KOPT-K1 (cell line): ENCODE measurements around the gene OR2G2.

Experiments used
- H3K27ac ChIP-seq: fragments of 200-600 bp; sonication (generic); 2 replicates; pipeline ENCODE4 v1.5.1; 2016; ENCODE audit warnings: antibody characterized with exemption, mild to moderate bottlenecking, low read depth, low read length; ENCODE audit not compliant: poor library complexity, severe bottlenecking
- H3K36me3 ChIP-seq: fragments of 200-600 bp; sonication (generic); 2 replicates; pipeline ENCODE4 v1.5.1; 2017; ENCODE audit warnings: antibody characterized with exemption, mild to moderate bottlenecking, low read length, moderate library complexity; ENCODE audit not compliant: insufficient read depth
- H3K9me3 ChIP-seq: fragments of 200-600 bp; sonication (generic); 2 replicates; pipeline ENCODE4 v1.5.1; 2017; ENCODE audit warnings: antibody characterized with exemption, low read length, mild to moderate bottlenecking; ENCODE audit not compliant: insufficient read depth, poor library complexity, severe bottlenecking

Gene OR2G2, protein sequence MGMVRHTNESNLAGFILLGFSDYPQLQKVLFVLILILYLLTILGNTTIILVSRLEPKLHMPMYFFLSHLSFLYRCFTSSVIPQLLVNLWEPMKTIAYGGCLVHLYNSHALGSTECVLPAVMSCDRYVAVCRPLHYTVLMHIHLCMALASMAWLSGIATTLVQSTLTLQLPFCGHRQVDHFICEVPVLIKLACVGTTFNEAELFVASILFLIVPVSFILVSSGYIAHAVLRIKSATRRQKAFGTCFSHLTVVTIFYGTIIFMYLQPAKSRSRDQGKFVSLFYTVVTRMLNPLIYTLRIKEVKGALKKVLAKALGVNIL

DNA sequence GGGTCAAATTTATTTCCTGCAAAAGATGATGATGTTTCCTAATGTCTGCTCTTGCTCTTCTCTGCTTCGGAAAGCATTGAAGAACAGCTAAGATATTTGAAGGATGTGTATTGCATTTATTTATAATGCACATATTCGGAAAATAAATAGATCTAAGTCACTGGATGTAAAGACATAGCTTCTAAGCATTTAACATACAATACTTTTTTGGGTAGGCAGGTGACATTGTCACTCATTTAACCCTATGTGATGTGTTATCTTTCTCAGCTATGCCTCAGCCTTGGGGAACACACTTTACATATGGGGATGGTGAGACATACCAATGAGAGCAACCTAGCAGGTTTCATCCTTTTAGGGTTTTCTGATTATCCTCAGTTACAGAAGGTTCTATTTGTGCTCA, at the start of gene OR2G2:
Gene OR2G2, plus strand, starts transcription at position 301 of the 400 bp plus-strand sequence. Its CDS starts 0 bp downstream, at position 301.
- H3K36me3 ChIP-seq = no peaks in the 10 kb centered on the region
- H3K27ac ChIP-seq = no peak within 1 kb of the TSS
- H3K9me3 ChIP-seq = no peaks in the 10 kb centered on the region

DNA sequence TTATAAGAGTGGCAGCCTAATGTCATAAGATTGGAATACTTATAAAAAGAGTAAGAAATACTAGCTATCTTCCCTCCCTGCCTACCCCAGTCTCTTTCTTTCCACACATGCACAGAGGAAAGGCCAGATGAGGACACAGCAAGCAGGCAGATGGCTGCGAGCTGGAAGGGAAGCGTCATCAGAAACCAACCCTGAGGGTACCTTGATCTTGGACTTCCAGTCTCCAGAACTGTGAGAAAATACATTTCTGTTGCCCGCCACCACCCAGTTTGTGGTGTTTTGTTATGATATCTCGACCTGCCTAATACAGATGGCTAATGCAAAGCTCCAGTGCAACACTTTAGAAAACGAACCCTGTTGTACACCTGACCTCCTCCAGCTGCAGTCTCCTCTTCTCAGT, 49.6 kb upstream of the OR2G2 start:
- H3K36me3 ChIP-seq = no peaks in the 10 kb centered on the region
- no peaks in the 10 kb centered on the region for H3K9me3 ChIP-seq
- no peak overlapping the region for H3K27ac ChIP-seq

DNA sequence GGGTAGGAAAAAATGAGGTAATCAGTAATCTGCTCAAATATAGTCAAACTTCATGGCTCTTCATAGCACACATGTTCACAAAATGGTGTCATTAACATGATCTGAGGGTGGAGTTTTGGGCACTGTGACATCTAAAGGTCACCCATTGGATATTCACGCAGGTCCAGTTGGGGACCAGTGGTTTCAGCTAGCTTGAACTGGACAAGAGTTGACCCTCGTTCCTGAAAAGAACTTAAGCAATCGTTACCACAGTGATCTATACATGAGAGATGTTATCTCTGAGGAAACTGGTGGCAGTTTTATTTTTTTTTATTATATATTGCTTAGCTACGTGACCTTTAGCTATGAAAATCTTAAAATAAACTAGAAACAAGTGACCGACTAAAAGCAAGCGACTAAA, 48.9 kb upstream of the OR2G2 start:
- Histone ChIP-seq H3K9me3 (no peaks in the 10 kb centered on the region), H3K36me3 (no peaks in the 10 kb centered on the region), H3K27ac (no peak overlapping the region)

DNA sequence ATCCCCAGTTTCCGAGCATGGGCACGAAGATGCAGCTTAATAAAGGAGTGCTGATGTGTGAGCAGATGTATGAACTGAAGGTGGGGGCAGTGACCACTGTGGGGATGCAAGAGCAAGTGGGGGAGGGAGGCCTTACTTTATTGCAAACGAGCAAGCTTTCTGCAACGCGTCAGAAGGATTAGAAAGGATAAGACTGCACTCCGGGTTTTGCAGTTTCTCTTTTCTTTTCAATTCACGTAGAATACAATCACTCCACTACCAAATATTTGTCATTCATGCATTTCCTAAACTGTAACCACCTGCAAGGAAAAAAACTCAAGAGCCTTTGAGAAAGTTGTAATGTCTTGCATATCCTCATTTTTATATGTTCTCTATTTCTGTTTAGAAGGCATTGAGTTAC, 47.6 kb upstream of the OR2G2 start:
- H3K36me3 ChIP-seq = no peaks in the 10 kb centered on the region
- H3K27ac ChIP-seq = no peak overlapping the region
- no peaks in the 10 kb centered on the region for H3K9me3 ChIP-seq

DNA sequence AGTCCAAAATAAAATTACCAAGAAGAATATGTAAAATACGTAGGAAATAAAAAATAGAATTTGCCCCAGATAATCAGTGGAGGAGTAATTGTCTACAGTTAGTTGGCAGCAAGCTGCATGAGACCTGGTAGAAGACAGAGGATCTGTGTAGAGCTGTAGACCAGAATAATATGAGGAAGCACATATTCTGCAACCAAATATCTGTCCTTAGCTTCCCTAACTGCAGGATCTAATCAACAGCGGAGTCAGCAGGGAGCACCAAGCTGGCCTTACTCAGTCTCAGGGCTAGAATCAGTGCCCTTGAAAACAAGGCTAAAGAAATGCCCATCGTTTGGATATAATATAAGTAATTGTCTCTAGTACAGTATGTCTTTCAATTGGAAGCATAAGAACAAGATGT, 45.3 kb upstream of the OR2G2 start:
- no peaks in the 10 kb centered on the region for H3K36me3 ChIP-seq
- H3K9me3 ChIP-seq = no peaks in the 10 kb centered on the region
- no peak overlapping the region for H3K27ac ChIP-seq

DNA sequence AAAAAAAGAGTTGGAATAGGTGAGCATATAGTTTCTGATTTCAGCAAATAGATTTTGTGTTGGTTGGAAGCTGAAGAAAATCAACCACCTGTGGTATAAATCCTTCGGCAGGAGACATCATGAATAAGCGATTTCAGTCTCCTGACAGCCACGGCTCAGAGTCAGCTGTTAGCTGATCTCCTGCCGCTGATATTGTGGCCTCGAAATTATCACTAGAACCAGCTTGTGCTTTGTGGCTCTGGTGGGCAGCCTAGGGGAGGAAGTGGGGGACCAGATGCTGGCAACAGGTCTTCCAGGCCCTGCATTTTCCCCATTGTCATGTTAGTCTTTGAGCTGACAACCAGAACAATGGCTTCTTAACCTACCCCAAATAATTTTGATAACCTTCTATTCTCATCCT, 40.1 kb upstream of the OR2G2 start:
- Histone ChIP-seq H3K36me3 (no peaks in the 10 kb centered on the region), H3K27ac (no peak overlapping the region), H3K9me3 (no peaks in the 10 kb centered on the region)

DNA sequence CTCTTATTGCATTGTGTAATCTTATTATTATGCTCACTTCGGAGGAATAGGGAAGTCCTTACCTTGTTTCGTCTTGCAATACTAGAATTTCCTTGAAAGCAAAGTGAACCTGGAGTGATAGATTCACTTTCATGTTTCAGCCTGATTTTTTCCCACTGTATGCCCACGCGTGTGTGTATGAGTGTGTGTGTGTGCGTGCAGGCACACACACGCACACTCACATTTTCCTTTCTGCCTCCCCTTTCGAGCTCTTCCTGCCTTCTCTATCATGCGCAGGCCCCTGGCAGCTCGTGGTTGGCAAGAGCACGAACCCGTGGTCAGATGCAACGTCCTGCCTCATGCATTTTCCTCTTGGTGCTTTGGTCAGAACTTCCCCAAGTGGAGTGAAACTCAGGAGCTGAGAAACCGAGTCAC, 39.4 kb upstream of the OR2G2 start, which contains the start of gene GCSAML:
Gene GCSAML, plus strand, starts transcription at position 366 of the 414 bp plus-strand sequence. CDS start 58 bp downstream, outside the sequence.
- H3K27ac ChIP-seq = no peak within 1 kb of the TSS
- H3K36me3 ChIP-seq = no peaks in the 10 kb centered on the region
- no peaks in the 10 kb centered on the region for H3K9me3 ChIP-seq

DNA sequence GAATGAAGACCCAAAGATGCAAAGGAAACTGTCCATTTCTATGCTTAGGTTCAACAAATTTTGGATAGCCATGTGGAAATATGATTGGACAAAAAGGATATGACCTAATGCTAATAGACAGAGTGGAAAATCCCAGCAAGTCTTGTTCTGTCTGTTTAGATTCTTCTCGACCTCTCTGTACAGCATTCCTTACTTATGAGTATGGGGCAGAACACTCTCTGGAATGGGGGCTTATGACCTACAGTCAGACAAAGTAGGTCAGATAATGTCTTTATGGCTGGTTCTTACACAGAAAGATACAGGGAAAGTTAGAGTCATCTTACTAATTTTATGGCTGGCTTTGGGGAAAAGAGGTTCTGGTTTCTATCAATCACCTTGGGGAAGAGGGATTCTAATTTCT, 36.4 kb upstream of the OR2G2 start:
- no peaks in the 10 kb centered on the region for H3K36me3 ChIP-seq
- H3K27ac ChIP-seq = no peak overlapping the region
- H3K9me3 ChIP-seq = no peaks in the 10 kb centered on the region

DNA sequence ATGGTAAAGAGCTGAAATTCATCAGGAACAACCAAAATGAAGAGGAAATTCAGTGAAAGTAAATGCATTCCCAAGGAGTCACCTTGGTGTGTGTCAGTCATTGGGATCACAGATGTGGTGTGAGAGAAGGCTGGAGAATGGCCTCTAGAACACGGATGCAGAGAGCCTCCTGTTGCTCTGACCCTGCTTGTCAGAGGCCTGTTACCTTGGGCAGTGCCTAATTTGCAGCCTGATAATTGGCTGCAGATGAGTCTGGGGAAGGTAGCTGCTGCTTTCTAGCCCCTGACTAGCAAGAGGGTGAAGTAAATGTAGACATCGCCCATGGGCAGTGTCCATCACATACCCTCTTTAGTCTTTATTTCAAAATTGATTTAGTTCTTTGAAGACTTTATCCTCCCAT, 35.9 kb upstream of the OR2G2 start:
- no peaks in the 10 kb centered on the region for H3K36me3 ChIP-seq
- H3K27ac ChIP-seq = no peak overlapping the region
- H3K9me3 ChIP-seq = no peaks in the 10 kb centered on the region

DNA sequence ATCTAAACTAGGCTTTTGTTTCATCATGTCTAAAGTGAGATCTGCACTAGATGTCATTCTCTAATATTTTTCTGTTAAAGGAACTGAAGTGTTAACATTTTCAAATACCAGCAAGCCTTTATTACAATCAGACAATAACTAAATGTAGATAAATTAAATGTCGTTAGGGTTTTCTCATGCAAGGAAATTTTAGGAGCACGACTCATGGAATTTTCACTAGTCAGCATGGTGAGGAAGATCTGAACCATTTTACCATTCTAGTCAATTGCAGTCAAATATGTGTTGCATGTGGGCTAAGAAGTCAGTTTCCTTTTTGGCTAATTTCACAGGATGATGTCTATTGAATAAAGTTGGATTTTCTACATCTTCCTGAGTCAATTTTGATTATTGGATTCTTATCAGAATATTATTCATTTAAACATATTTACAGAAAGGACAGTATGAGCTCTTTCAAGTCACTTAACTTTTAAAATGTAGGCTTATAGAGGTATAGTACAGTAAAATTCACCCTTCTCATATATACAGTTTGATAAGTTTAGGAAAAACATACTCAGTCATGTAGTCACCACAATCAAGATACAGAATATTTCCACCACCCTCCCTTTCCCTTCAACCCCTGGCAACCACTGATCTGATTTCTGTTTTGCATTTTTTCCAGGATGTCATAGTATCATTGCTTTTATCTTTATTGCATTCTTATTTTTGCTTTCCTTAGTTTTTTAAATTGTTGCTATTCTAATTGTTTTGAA, 30.1 kb upstream of the OR2G2 start:
- Histone ChIP-seq H3K27ac (no peak overlapping the region), H3K9me3 (no peaks in the 10 kb centered on the region), H3K36me3 (no peaks in the 10 kb centered on the region)

DNA sequence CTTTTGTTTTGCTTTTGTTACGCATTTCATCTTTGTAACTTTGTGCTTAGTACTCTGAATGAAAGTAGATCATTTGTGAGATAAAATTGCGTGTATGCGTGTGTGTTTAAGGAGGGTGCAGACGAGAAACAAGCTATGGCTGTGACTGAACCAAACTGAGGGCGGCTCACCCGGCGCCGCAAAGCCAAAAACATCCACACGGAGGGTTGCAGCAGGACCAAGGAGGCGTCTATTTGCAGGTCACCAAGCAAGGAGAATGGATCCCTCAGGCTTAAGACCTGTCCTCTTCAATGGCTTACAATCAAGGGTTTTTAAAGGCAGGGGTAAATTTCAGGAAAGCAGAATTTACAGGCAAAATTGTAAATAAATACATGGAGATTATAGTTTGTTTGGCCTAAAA, 26.4 kb upstream of the OR2G2 start:
- no peaks in the 10 kb centered on the region for H3K36me3 ChIP-seq
- H3K9me3 ChIP-seq = no peaks in the 10 kb centered on the region
- no peak overlapping the region for H3K27ac ChIP-seq

DNA sequence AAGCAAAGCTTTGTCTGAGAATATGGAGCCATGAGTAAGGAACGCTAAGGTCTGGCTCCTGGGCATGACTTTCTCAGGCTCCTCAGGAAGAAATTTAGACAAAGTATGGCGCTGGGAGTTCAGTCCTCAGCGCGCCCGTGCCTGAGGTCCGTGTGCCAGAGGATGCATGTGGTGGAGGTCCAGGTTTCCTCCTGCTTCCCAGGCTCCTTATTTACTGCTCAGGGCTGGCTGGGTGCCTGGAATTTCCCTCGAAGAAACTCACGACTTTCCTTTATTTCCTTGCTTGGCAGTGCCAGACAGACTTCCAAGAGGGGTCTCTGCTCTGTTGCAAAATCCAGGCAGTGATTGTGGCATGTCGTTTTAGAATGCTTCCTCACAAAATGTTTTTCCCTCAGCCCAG, 26.0 kb upstream of the OR2G2 start:
- H3K36me3 ChIP-seq = no peaks in the 10 kb centered on the region
- H3K27ac ChIP-seq = no peak overlapping the region
- no peaks in the 10 kb centered on the region for H3K9me3 ChIP-seq

DNA sequence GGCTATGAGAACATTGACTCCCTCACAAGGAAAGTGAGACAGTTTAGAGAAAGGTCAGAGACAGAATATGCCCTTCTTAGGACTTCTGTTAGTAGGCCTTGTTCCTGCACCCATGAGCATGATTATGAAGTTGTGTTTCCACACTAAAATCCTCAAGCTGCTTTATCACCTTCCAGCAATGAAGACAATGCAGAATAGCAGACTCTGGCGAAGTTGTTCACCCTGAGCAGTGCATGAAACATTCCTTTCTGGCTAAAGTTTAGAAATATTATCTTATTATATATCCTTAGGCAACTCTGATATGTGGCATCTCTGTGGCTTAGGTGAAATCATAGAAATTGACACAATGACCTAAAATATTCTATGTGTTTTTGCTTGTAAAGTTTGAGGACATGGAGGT, 13.9 kb upstream of the OR2G2 start:
- no peaks in the 10 kb centered on the region for H3K36me3 ChIP-seq
- no peak overlapping the region for H3K27ac ChIP-seq
- no peaks in the 10 kb centered on the region for H3K9me3 ChIP-seq

DNA sequence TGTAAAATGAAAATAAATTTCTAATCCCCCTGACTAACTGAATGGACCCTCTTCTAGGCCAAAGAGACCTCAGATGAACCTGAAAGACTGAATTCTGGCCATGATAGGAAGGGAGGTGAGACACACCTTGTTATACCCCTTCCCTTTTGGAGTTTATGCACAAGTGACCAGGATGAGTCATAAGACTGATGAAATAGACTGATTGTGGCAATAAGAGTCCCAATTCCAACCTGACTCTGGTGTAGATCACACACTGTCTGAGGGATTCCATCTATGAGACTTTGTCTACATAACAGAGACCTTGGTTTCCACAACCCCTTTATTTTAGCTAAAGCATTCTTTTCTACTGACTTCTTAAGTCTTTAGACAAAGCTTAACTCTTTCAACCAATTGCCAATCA, 13.5 kb upstream of the OR2G2 start:
- no peaks in the 10 kb centered on the region for H3K36me3 ChIP-seq
- H3K27ac ChIP-seq = no peak overlapping the region
- H3K9me3 ChIP-seq = no peaks in the 10 kb centered on the region

DNA sequence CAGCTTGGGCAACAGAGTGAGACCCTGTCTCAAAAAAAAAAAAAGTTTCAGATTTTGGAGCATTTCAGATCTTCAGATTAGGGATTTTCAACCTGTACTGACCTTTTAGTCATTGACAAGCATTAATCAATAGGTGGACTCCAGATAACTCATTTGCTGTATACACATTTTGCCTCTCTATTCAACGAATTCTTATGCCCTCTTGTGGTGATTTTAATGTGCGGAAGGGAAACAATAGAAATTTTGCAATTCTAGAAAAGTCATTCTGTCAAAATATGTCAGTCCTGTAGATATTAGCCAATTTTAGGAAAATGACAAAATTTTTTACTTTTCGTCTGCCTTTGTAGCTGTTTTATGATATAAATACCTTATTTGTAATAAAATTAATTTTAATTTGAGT, 11.6 kb upstream of the OR2G2 start:
- no peaks in the 10 kb centered on the region for H3K9me3 ChIP-seq
- no peak overlapping the region for H3K27ac ChIP-seq
- no peaks in the 10 kb centered on the region for H3K36me3 ChIP-seq
